ENCODE data around the gene HIF1A. TPM values are rescaled to one million over a fixed set of nuclear protein-coding genes. Genes with fewer than 3 reads are reported as not detected.

The HIF1A gene
- total and polyA plus RNA-seq, 2 experiments from 2014 or later = 113 to 242 TPM

- peaks cover 8% of the 10 kb centered on the region; the same call in 2 of the 3 replicates for H3K4me1 Mint-ChIP-seq
- TF ChIP-seq REST (IDR thresholded peaks at IDR 0.05; ENCODE audit: unreplicated experiment) = no peak
- TF ChIP-seq EZH2phosphoT487 (IDR thresholded peaks at IDR 0.05; ENCODE audit: unreplicated experiment) = no peak
- no peak for TF ChIP-seq NANOG (IDR thresholded peaks at IDR 0.05; ENCODE audit: borderline replicate concordance)
- TF ChIP-seq ZNF331 (CRISPR knock-in tag; IDR thresholded peaks at IDR 0.05; ENCODE audit: low read depth) = no peak
- TF ChIP-seq STAT1 (IDR thresholded peaks at IDR 0.05; ENCODE audit: unreplicated experiment) = no peak
- TF ChIP-seq ZNF462 (CRISPR knock-in tag; IDR thresholded peaks at IDR 0.05) = no peak
- TF ChIP-seq ETS1 (IDR thresholded peaks at IDR 0.05) = no peak
- TF ChIP-seq CREB1 (CRISPR knock-in tag; IDR thresholded peaks at IDR 0.05; ENCODE audit: low read depth) = no peak
- TF ChIP-seq JUNB (IDR thresholded peaks at IDR 0.05; ENCODE audit: unreplicated experiment) = no peak
- TF ChIP-seq, protein P1, sequence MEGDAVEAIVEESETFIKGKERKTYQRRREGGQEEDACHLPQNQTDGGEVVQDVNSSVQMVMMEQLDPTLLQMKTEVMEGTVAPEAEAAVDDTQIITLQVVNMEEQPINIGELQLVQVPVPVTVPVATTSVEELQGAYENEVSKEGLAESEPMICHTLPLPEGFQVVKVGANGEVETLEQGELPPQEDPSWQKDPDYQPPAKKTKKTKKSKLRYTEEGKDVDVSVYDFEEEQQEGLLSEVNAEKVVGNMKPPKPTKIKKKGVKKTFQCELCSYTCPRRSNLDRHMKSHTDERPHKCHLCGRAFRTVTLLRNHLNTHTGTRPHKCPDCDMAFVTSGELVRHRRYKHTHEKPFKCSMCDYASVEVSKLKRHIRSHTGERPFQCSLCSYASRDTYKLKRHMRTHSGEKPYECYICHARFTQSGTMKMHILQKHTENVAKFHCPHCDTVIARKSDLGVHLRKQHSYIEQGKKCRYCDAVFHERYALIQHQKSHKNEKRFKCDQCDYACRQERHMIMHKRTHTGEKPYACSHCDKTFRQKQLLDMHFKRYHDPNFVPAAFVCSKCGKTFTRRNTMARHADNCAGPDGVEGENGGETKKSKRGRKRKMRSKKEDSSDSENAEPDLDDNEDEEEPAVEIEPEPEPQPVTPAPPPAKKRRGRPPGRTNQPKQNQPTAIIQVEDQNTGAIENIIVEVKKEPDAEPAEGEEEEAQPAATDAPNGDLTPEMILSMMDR (conservative IDR thresholded peaks at IDR 0.05; ENCODE audit: low read depth in 2 of 2) = no peak
- no peak for TF ChIP-seq EZH2 (IDR thresholded peaks at IDR 0.05; ENCODE audit: low read depth, unreplicated experiment)
- TF ChIP-seq ZNF114 (CRISPR knock-in tag; IDR thresholded peaks at IDR 0.05) = no peak
- TF ChIP-seq POLR2AphosphoS5 (IDR thresholded peaks at IDR 0.05; ENCODE audit: low read depth) = no peak
- no peak overlapping the region for H3K27ac ChIP-seq (ENCODE audit: low read depth)
- H2AFZ ChIP-seq = no peak overlapping the region
- H3K27me3 ChIP-seq (ENCODE audit: insufficient read depth) = no peaks in the 10 kb centered on the region
- no peaks in the 10 kb centered on the region; the same call in 2 of the 3 replicates for H3K9me3 Mint-ChIP-seq
- H3F3A ChIP-seq (replicated peaks; ENCODE audit: low read depth) = no peaks in the 10 kb centered on the region
- H3K4me3 Mint-ChIP-seq = no peak overlapping the region
- H3K9me2 ChIP-seq (ENCODE audit: insufficient read depth) = no peaks in the 10 kb centered on the region
- H3K27ac Mint-ChIP-seq = no peak overlapping the region
- ATAC-seq (no peak), DNase-seq (ENCODE audit: low spot score) (no peak)
- H3K36me3 ChIP-seq (ENCODE audit: insufficient read depth) = no peaks in the 10 kb centered on the region
- H3K27me3 Mint-ChIP-seq (ENCODE audit: insufficient read depth, low read depth, poor library complexity) = peaks cover 8% of the 10 kb centered on the region
- no peaks in the 10 kb centered on the region for H4K20me1 ChIP-seq (replicated peaks; ENCODE audit: insufficient read depth)
- H3K36me3 Mint-ChIP-seq (ENCODE audit: low read depth) = no peaks in the 10 kb centered on the region
- H3K4me1 ChIP-seq (ENCODE audit: insufficient read depth) = no peaks in the 10 kb centered on the region
- H3K4me2 ChIP-seq = no peak overlapping the region
- H3K79me2 ChIP-seq (replicated peaks; ENCODE audit: insufficient read depth) = no peaks in the 10 kb centered on the region
- no peak overlapping the region for H3K4me3 ChIP-seq
Observed at GRCh38 chr14:61655777-61656176, 39.5 kb upstream of the HIF1A start.
